Endothelial cell of umbilical vein (primary cell): ENCODE measurements around the gene CBY3. TPM values are rescaled to one million over a fixed set of nuclear protein-coding genes. Genes with fewer than 3 reads are reported as not detected.

Source experiments
- Bru-seq: library from RNA; stranded (reverse); fragments of 400-500 nt; gene quantifications from one replicate; lab custom pipeline; 2021; lab: Mats Ljungman, UMichigan
- BruChase-seq, 2 experiments: library from RNA; stranded (reverse); fragments of 400-500 nt; gene quantifications; one replicate each; lab custom pipeline; 2021; lab: Mats Ljungman, UMichigan
- BruUV-seq: library from RNA; stranded (reverse); fragments of 400-500 nt; replicated peaks from 2 replicates; lab custom pipeline; 2021; lab: Mats Ljungman, UMichigan
- CTCF ChIA-PET: fragments of 300-600, 350-600 bp; sonication (Branson Sonifier 250); formaldehyde crosslinking; loops from one replicate; lab custom pipeline; 2021; ENCODE audit warnings: antibody characterized with exemption, inconsistent platforms; lab: Charles Lee
- POLR2A ChIA-PET: fragments of 300-600, 350-600 bp; sonication (Branson Sonifier 250); formaldehyde crosslinking; loops from one replicate; lab custom pipeline; 2021; ENCODE audit warnings: antibody characterized with exemption, inconsistent platforms; lab: Charles Lee
- DNase-seq: peaks from one replicate; pipeline ENCODE4 v3.0.0-alpha.2; 2011; ENCODE audit warnings: low read depth, low spot score
- FAIRE-seq: peaks from 2 replicates; lab custom pipeline; 2011; peaks lifted over from hg19 to GRCh38; lab: Jason Lieb, UNC
- H2AFZ ChIP-seq: 2 replicates; pipeline ENCODE4 v1.6.0; 2012; ENCODE audit warnings: low read depth, low read length, control low read depth, inconsistent platforms
- H3K27ac ChIP-seq: 2 replicates; pipeline ENCODE4 v1.5.1; 2011; ENCODE audit warnings: low read depth, mild to moderate bottlenecking, control low read depth, low read length, moderate library complexity; ENCODE audit not compliant: insufficient read depth
- H3K27me3 ChIP-seq, 2 experiments: 2 replicates each; pipeline versions ENCODE4 v1.6.0 to v1.6.1; 2011; ENCODE audit warnings: low read length in 2 of 2, mixed read lengths in 1 of 2; ENCODE audit not compliant: control insufficient read depth in 2 of 2, insufficient read depth in 2 of 2
- H3K36me3 ChIP-seq, 2 experiments: 2 replicates in 1 of 2; 3 replicates in 1 of 2; pipeline ENCODE4 v1.5.1; 2011; ENCODE audit warnings: low read length in 2 of 2, mild to moderate bottlenecking in 1 of 2, moderate library complexity in 1 of 2; ENCODE audit not compliant: control insufficient read depth in 2 of 2, insufficient read depth in 2 of 2; ENCODE audit errors: extremely low read depth in 1 of 2
- H3K4me1 ChIP-seq: 3 replicates; pipeline ENCODE4 v1.5.1; 2011; ENCODE audit warnings: mild to moderate bottlenecking, low read length; ENCODE audit not compliant: control insufficient read depth, insufficient read depth; ENCODE audit errors: extremely low read depth
- H3K4me2 ChIP-seq: 2 replicates; pipeline ENCODE4 v1.6.1; 2011; ENCODE audit warnings: low read length, control low read depth, mixed read lengths; ENCODE audit not compliant: insufficient read depth
- H3K4me3 ChIP-seq, 3 experiments: fragments of 200-600 bp in 1 of 3; sonication (generic), shearing (Covaris generic) in 1 of 3; replicated peaks in 1 of 3; 2 replicates each; pipeline ENCODE4 v1.5.1; 2011 to 2016; ENCODE audit warnings: control low read depth in 3 of 3, low read length in 3 of 3, mild to moderate bottlenecking in 2 of 3, inconsistent platforms in 1 of 3, low read depth in 1 of 3, moderate library complexity in 1 of 3; ENCODE audit not compliant: insufficient read depth in 1 of 3
- H3K79me2 ChIP-seq: 2 replicates; pipeline ENCODE4 v1.6.0; 2012; ENCODE audit warnings: low read length, inconsistent platforms; ENCODE audit not compliant: control insufficient read depth, insufficient read depth
- H3K9ac ChIP-seq: replicated peaks from 2 replicates; pipeline ENCODE3; 2011; ENCODE audit warnings: low read length, control low read depth; ENCODE audit not compliant: insufficient read depth; ENCODE audit errors: extremely low read depth
- H3K9me1 ChIP-seq: replicated peaks from 3 replicates; pipeline ENCODE4 v1.6.0; 2011; ENCODE audit warnings: mild to moderate bottlenecking, low read length; ENCODE audit not compliant: control insufficient read depth, insufficient read depth; ENCODE audit errors: extremely low read depth
- H3K9me3 ChIP-seq: replicated peaks from 2 replicates; pipeline ENCODE4 v1.5.1; 2012; ENCODE audit warnings: low read length, inconsistent platforms; ENCODE audit not compliant: control insufficient read depth, insufficient read depth
- H4K20me1 ChIP-seq: replicated peaks from 2 replicates; pipeline ENCODE3; 2011; ENCODE audit warnings: mild to moderate bottlenecking, low read length; ENCODE audit not compliant: control insufficient read depth, insufficient read depth; ENCODE audit errors: extremely low read depth
- EZH2 ChIP-seq: IDR thresholded peaks from 2 replicates; pipeline ENCODE4 v1.6.1; 2012; ENCODE audit warnings: borderline replicate concordance, low read depth, mild to moderate bottlenecking, moderate library complexity, low read length, inconsistent platforms; ENCODE audit not compliant: severe bottlenecking
- FOS ChIP-seq: IDR thresholded peaks from 2 replicates; pipeline ENCODE4 v1.6.1; 2011; ENCODE audit warnings: mild to moderate bottlenecking, low read length, moderate library complexity, borderline replicate concordance; ENCODE audit not compliant: insufficient read depth
- GATA2 ChIP-seq: IDR thresholded peaks from 2 replicates; pipeline ENCODE4 v1.7.0; 2011; ENCODE audit warnings: low read depth, mild to moderate bottlenecking, moderate library complexity, mixed read lengths, low read length; ENCODE audit not compliant: insufficient read length, insufficient read depth
- JUN ChIP-seq: IDR thresholded peaks from 2 replicates; pipeline ENCODE4 v1.6.1; 2011; ENCODE audit warnings: borderline replicate concordance, low read depth; ENCODE audit not compliant: insufficient read length, insufficient read depth
- MYC ChIP-seq: IDR thresholded peaks from one replicate; pipeline ENCODE4 v1.6.1; 2011; ENCODE audit warnings: mild to moderate bottlenecking, low read depth, low read length
- POLR2A ChIP-seq: IDR thresholded peaks from 2 replicates; pipeline ENCODE4 v1.6.1; 2012; ENCODE audit warnings: low read depth, mild to moderate bottlenecking, control low read depth, low read length
- POLR2AphosphoS5 ChIP-seq: IDR thresholded peaks from 2 replicates; pipeline ENCODE4 v1.6.1; 2012; ENCODE audit warnings: low read depth, mild to moderate bottlenecking, control low read depth, low read length, moderate library complexity; ENCODE audit not compliant: insufficient read depth
- dilution Hi-C: fragments of 300-500 bp; cut with MboI; formaldehyde crosslinking; loops from one replicate; pipeline ENCODE4 v1.15.0; 2019; ENCODE audit warnings: low sequenced_read_pairs; ENCODE audit not compliant: extremely low pct_ligation_motif_present
- intact Hi-C: fragments of 100-400 bp; cut with micrococcal nuclease; formaldehyde crosslinking; loops from one replicate; pipeline ENCODE4 v1.10.0; 2022
- long read RNA-seq: library from polyadenylated mRNA; stranded (forward); transcript quantifications from one replicate; pipeline ENCODE4 v2.0.0, GENCODE V29; 2021
- polyA minus RNA-seq, 3 experiments: library from RNA; depleted of rRNA, polyadenylated mRNA; stranded (reverse); fragments of >200 nt; gene quantifications; 1 replicate in 1 of 3; 2 replicates in 2 of 3; pipeline ENCODE4 v1.2.3, GENCODE V29; 2011
- polyA plus RNA-seq, 4 experiments: library from polyadenylated mRNA; depleted of rRNA in 3 of 4; stranded (reverse) in 3 of 4; unstranded in 1 of 4; fragments of >200 nt; gene quantifications; 2 replicates each; pipeline versions ENCODE4 v1.2.1 to v1.2.3, GENCODE V29; 2011 to 2012; ENCODE audit warnings: missing spikeins in 1 of 4
- total RNA-seq: library from RNA; stranded (reverse); gene quantifications from 2 replicates; pipeline ENCODE4 v1.2.3, GENCODE V29; 2021
- TF ChIP-seq, protein P1 (sequence below): IDR thresholded peaks from 2 replicates; pipeline ENCODE4 v1.6.1; 2011; ENCODE audit not compliant: insufficient read depth, insufficient read length
- TF ChIP-seq, protein P2 (sequence below), 2 donors: IDR thresholded peaks; 1 replicate in 1 of 2; 2 replicates in 1 of 2; pipeline ENCODE4 v1.5.1; 2011; ENCODE audit warnings: low read length in 2 of 2, mild to moderate bottlenecking in 2 of 2, moderate library complexity in 2 of 2, control low read depth in 1 of 2, inconsistent platforms in 1 of 2, low read depth in 1 of 2; ENCODE audit not compliant: insufficient read depth in 1 of 2; ENCODE audit errors: extremely low read depth in 1 of 2

The CBY3 gene
- total RNA-seq (not detected in 2 replicates), polyA plus RNA-seq (not detected in 2 replicates), polyA minus RNA-seq (not detected in 2 replicates), Bru-seq, nascent RNA (not detected), BruChase-seq, experiment 1, labeled RNA remaining after a 6-hour chase (percentile 17 among the genes with signal in this experiment), BruChase-seq, experiment 2, labeled RNA remaining after a 2-hour chase (percentile 22 among the genes with signal in this experiment)
- polyA plus RNA-seq (2011; cell fraction: cytosol; rRNA removed), result not detected in 2 replicates
- polyA plus RNA-seq (2011; cell fraction: nucleus; rRNA removed), result not detected in 2 replicates
- 0.29 TPM in 1 of 2 replicates, not detected in the other for polyA plus RNA-seq (2012)
- not detected for polyA minus RNA-seq (2011; cell fraction: cytosol; rRNA and poly(A)+ RNA removed)
- polyA minus RNA-seq (2011; cell fraction: nucleus; rRNA and poly(A)+ RNA removed), result not detected in 2 replicates
- long read RNA-seq, partial matches to known transcripts, result 0 of 2 reads
- long read RNA-seq, other reads (novel, unspliced or antisense), result 2 of 2 reads

DNA sequence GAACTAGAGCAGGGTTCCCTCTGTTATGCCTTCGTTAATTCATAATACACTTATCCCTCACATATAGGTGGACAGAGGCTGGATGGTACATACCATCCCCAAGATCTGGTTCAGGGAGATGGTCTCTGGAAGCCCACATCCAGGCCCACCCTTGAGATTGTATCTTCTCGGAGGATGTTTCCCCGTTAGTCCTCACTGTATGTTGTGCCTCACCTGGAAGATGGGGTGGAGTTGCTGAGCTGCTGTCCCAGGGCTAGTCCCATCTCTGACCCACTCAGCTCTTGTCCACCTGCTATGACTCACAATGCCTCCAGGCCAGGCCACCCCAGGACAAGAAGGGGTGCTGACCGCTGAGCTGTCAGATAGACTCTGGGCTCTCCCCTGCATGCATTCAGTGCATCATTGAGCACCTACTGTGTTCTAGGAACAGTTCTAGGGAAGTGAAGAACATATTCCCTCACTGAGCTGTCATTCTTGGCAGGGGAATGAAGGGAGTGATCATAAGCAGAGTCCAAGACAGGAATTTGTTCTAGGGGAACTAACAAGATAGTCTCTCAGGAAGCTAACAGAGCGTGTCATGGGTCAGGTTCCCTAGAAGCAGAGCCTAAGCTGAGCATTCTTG, at the start of gene CBY3:
Gene CBY3 (minus strand): TSS at position 255 of the 622 bp plus-strand sequence. CDS start 116 bp downstream, at position 139.
- H3K27me3 ChIP-seq, result no peaks in the 10 kb centered on the region
- ChIA-PET POLR2A (no interaction called here), CTCF (interaction anchor here (1.7 kb wide), 2 partner anchors 11 to 13 kb away, joined by 7 to 8 read pairs; no protein-coding TSS in a partner anchor)
- no peak for TF ChIP-seq POLR2A
- TF ChIP-seq FOS, result no peak
- TF ChIP-seq POLR2AphosphoS5, result no peak
- TF ChIP-seq, protein P1, sequence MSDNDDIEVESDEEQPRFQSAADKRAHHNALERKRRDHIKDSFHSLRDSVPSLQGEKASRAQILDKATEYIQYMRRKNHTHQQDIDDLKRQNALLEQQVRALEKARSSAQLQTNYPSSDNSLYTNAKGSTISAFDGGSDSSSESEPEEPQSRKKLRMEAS, result no peak
- TF ChIP-seq EZH2, result no peak
- TF ChIP-seq GATA2, result no peak
- no peak for TF ChIP-seq MYC
- TF ChIP-seq JUN, result no peak
- TF ChIP-seq, protein P2, sequence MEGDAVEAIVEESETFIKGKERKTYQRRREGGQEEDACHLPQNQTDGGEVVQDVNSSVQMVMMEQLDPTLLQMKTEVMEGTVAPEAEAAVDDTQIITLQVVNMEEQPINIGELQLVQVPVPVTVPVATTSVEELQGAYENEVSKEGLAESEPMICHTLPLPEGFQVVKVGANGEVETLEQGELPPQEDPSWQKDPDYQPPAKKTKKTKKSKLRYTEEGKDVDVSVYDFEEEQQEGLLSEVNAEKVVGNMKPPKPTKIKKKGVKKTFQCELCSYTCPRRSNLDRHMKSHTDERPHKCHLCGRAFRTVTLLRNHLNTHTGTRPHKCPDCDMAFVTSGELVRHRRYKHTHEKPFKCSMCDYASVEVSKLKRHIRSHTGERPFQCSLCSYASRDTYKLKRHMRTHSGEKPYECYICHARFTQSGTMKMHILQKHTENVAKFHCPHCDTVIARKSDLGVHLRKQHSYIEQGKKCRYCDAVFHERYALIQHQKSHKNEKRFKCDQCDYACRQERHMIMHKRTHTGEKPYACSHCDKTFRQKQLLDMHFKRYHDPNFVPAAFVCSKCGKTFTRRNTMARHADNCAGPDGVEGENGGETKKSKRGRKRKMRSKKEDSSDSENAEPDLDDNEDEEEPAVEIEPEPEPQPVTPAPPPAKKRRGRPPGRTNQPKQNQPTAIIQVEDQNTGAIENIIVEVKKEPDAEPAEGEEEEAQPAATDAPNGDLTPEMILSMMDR (IDR thresholded peaks at IDR 0.05; ENCODE audit: extremely low read depth in 1 of 2, insufficient read depth in 1 of 2, low read depth in 1 of 2, low read length in 2 of 2), result no peak
- no peaks in the 10 kb centered on the region for H4K20me1 ChIP-seq
- no peak within 1 kb of the TSS for H3K27ac ChIP-seq
- dilution Hi-C loops (no loop called here), intact Hi-C loops (no loop called here)
- no peaks in the 10 kb centered on the region for H3K4me1 ChIP-seq
- H3K79me2 ChIP-seq, result peaks cover 5% of the 10 kb centered on the region
- H3K36me3 ChIP-seq, result no peaks in the 10 kb centered on the region
- H3K9ac ChIP-seq, result no peak within 1 kb of the TSS
- no TSS peak for BruUV-seq
- no peak within 1 kb of the TSS for H3K4me3 ChIP-seq
- FAIRE-seq (no peak), DNase-seq (no peak)
- H3K4me2 ChIP-seq, result no peak within 1 kb of the TSS
- no peaks in the 10 kb centered on the region for H3K9me1 ChIP-seq
- H3K9me3 ChIP-seq, result no peaks in the 10 kb centered on the region
- no peak within 1 kb of the TSS for H2AFZ ChIP-seq
